ENCODE results near the gene ARHGDIB. TPM values are rescaled to one million over a fixed set of nuclear protein-coding genes. Genes with fewer than 3 reads are reported as not detected.
A peak's percentile ranks its signal among the peaks of the same experiment; 100 is the strongest.

Gene ARHGDIB
- total and polyA plus RNA-seq, 2 of the 4 experiments (the other 2 are of a cell fraction), result 24.9 to 30.7 TPM

DNA sequence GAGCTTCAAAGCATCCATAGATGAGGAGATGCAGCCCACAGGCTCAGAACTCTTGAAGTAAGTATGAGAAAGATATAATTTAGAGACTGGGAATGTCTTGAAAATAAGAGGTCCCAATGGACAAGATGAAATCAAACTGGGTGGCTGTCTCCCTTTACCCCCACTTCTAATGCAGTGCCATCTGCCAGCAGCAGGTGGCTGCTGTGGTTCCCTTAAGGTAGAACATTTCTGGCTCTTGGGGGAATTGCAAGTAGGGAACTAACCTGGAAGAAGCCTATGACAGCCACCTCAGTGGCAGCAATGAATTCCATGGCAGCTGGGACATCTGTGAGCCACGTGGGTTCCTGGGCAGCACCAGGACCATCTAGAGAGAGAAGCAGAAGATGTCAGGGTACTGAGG, 23.7 kb downstream of the ARHGDIB start:
- DNase-seq (no peak), ATAC-seq (ENCODE audit: low read depth) (no peak)
- no peak overlapping the region for H4K5ac ChIP-seq (ENCODE audit: low read depth, low read length)
- H2BK5ac ChIP-seq (ENCODE audit: low read depth, low read length, poor library complexity, severe bottlenecking), result no peak overlapping the region
- H3K4ac ChIP-seq (ENCODE audit: low read depth, low read length), result no peak overlapping the region
- no peak overlapping the region for H3K9ac ChIP-seq (ENCODE audit: low read depth, low read length)
- H3K4me3 ChIP-seq (ENCODE audit: insufficient read depth, low read depth, low read length), result no peak overlapping the region
- no peak overlapping the region for H2BK120ac ChIP-seq (ENCODE audit: low read depth, low read length)
- no peak overlapping the region for H3K4me2 ChIP-seq (ENCODE audit: low read depth, low read length)
- CTCF ChIA-PET, result interaction anchor here (0.5 to 0.6 kb wide), 2 partner anchors 632 to 808 kb away, joined by 3 to 12 read pairs; no protein-coding TSS in a partner anchor
- no peak overlapping the region for H3K27ac ChIP-seq (ENCODE audit: insufficient read depth, low read length)
- H2AK9ac ChIP-seq (replicated peaks; ENCODE audit: low read depth, low read length, poor library complexity), result no peak overlapping the region
- in situ Hi-C loops (cut with MboI; ENCODE audit: low sequenced_read_pairs), result no loop called here
- no CpG with 5 or more reads among the region's 1 CpG for whole genome bisulfite sequencing, 2 experiments (ENCODE audit: extremely low coverage in 2 of 2, insufficient read length in 1 of 2)
- no peak overlapping the region for H2AFZ ChIP-seq (replicated peaks; ENCODE audit: low read length, poor library complexity)
- no peak overlapping the region for H2AK5ac ChIP-seq (ENCODE audit: low read depth, low read length)
- H3K56ac ChIP-seq (ENCODE audit: extremely low read depth, insufficient read depth, low read length), result no peak overlapping the region
- no peak overlapping the region for H2BK20ac ChIP-seq (ENCODE audit: low read depth, low read length)
- dilution Hi-C loops (cut with HindIII; ENCODE audit: low sequenced_read_pairs, unreplicated experiment), result no loop called here
- H3K79me1 ChIP-seq (ENCODE audit: low read depth in 1 of 2, low read length in 2 of 2), result no peaks in the 10 kb centered on the region
- no peaks in the 10 kb centered on the region for H3K36me3 ChIP-seq (ENCODE audit: control insufficient read depth, insufficient read depth, low read length)
- POLR2A ChIA-PET (ENCODE audit: unreplicated experiment), result no interaction called here
- no peaks in the 10 kb centered on the region for H3K9me3 ChIP-seq (ENCODE audit: control insufficient read depth, insufficient read depth, low read length)
- no peak overlapping the region for H3K14ac ChIP-seq (replicated peaks; ENCODE audit: low read depth, low read length)
- peaks cover 2% of the 10 kb centered on the region; the same call in 1 of the 2 replicates for H3K4me1 ChIP-seq (ENCODE audit: control insufficient read depth, insufficient read depth, low read length)
- no peak overlapping the region for H3K23ac ChIP-seq (ENCODE audit: low read depth, low read length)
- intact Hi-C loops (cut with micrococcal nuclease), result no loop called here
- TF ChIP-seq, protein P1, sequence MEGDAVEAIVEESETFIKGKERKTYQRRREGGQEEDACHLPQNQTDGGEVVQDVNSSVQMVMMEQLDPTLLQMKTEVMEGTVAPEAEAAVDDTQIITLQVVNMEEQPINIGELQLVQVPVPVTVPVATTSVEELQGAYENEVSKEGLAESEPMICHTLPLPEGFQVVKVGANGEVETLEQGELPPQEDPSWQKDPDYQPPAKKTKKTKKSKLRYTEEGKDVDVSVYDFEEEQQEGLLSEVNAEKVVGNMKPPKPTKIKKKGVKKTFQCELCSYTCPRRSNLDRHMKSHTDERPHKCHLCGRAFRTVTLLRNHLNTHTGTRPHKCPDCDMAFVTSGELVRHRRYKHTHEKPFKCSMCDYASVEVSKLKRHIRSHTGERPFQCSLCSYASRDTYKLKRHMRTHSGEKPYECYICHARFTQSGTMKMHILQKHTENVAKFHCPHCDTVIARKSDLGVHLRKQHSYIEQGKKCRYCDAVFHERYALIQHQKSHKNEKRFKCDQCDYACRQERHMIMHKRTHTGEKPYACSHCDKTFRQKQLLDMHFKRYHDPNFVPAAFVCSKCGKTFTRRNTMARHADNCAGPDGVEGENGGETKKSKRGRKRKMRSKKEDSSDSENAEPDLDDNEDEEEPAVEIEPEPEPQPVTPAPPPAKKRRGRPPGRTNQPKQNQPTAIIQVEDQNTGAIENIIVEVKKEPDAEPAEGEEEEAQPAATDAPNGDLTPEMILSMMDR (conservative IDR thresholded peaks at IDR 0.05; ENCODE audit: low read depth, low read length), result 0 out of 2 replicates have a peak, but pooled peaks have one; percentile 8
- no peak for TF ChIP-seq FOS (IDR thresholded peaks at IDR 0.05; ENCODE audit: low read depth, low read length)
- H4K8ac ChIP-seq (ENCODE audit: low read depth in 2 of 2, low read length in 2 of 2), result no peak overlapping the region
- no peaks in the 10 kb centered on the region for H3K9me1 ChIP-seq (ENCODE audit: insufficient read depth, low read length)
- H2BK15ac ChIP-seq (ENCODE audit: low read depth, low read length), result no peak overlapping the region
- H3K18ac ChIP-seq (ENCODE audit: low read depth, low read length), result no peak overlapping the region
- H4K91ac ChIP-seq (ENCODE audit: insufficient read depth, low read depth, low read length), result no peak overlapping the region
- no TSS peak for BruUV-seq (replicated peaks)
- no peaks in the 10 kb centered on the region for H3K27me3 ChIP-seq (ENCODE audit: control insufficient read depth, insufficient read depth, low read length)
- H4K20me1 ChIP-seq (ENCODE audit: insufficient read depth, low read length), result no peaks in the 10 kb centered on the region
